Transverse colon (tissue), 3 donors: ENCODE data around the gene DEDD2.

Experiments used
- EP300 ChIP-seq: sonication (generic); formaldehyde crosslinking; IDR thresholded peaks from one replicate; pipeline ENCODE4 v1.6.1; 2017; ENCODE audit warnings: antibody characterized with exemption, low read depth
- POLR2A ChIP-seq: fragments of 450-650 bp; IDR thresholded peaks from one replicate; pipeline ENCODE4 v1.6.1; 2016; ENCODE audit warnings: antibody characterized with exemption, mild to moderate bottlenecking, moderate library complexity
- POLR2AphosphoS5 ChIP-seq, 3 donors: sonication (generic); formaldehyde crosslinking; IDR thresholded peaks; one replicate each; pipeline ENCODE4 v1.6.1; 2016; ENCODE audit warnings: antibody characterized with exemption in 3 of 3

GRCh38 chr19:42198676-42199439 lies 18.6 kb downstream of the DEDD2 start:
- TF ChIP-seq POLR2A (no peak), POLR2AphosphoS5 (IDR thresholded peaks at IDR 0.05) (peak in 1 of 3 donors; percentile 8), EP300 (no peak)
